A549 (cell line): Measurements from ENCODE around the gene CXCR2. TPM values are rescaled to one million over a fixed set of nuclear protein-coding genes. Genes with fewer than 3 reads are reported as not detected.

Experiments used
- ATAC-seq, 2 experiments: fragments of 200-7000 bp in 1 of 2; fragments of >200 bp in 1 of 2; cut with Nextera tagmentation in 1 of 2; cut with Tn5 transposase in 1 of 2; 3 replicates each; pipeline versions ENCODE4 v1.8.0 to v1.9.1; 2018 to 2020; ENCODE audit warnings: mild to moderate bottlenecking in 1 of 2, moderate library complexity in 1 of 2
- CTCF ChIA-PET: fragments of 300-600 bp; sonication (Branson Sonifier 250); formaldehyde crosslinking; extraction: SDS; loops from one replicate; lab custom pipeline; 2021; ENCODE audit warnings: antibody characterized with exemption, inconsistent platforms; lab: Yijun Ruan, JAX
- POLR2A ChIA-PET: fragments of 350-600 bp; formaldehyde crosslinking; extraction: SDS; loops from one replicate; lab custom pipeline; 2021; ENCODE audit warnings: antibody characterized with exemption, inconsistent platforms; lab: Yijun Ruan, JAX
- DNase-seq, 2 experiments: peaks; one replicate each; pipeline versions ENCODE4 v3.0.0 to v3.0.0-alpha.2; 2011 to 2016; ENCODE audit warnings: low read depth in 1 of 2, low spot score in 1 of 2
- FAIRE-seq: peaks from 2 replicates; lab custom pipeline; 2011; peaks lifted over from hg19 to GRCh38; lab: Jason Lieb, UNC
- H3K27ac ChIP-seq, 2 experiments: fragments of >200 bp; sonication (Bioruptor Twin); formaldehyde crosslinking; 3 replicates each; pipeline ENCODE4 v1.5.1; 2016 to 2017
- H3K4me1 ChIP-seq: fragments of >200 bp; sonication (Bioruptor Twin); formaldehyde crosslinking; 3 replicates; pipeline ENCODE4 v1.6.1; 2016
- H3K4me2 ChIP-seq: fragments of >200 bp; sonication (Bioruptor Twin); formaldehyde crosslinking; 3 replicates; pipeline ENCODE4 v1.6.1; 2016
- H3K4me3 ChIP-seq: fragments of >200 bp; sonication (Bioruptor Twin); formaldehyde crosslinking; 3 replicates; pipeline ENCODE4 v1.5.1; 2016
- H3K9me3 ChIP-seq: fragments of >200 bp; sonication (Bioruptor Twin); formaldehyde crosslinking; 3 replicates; pipeline ENCODE4 v1.6.1; 2016
- CEBPB ChIP-seq, 2 experiments: fragments of >200 bp in 1 of 2; sonication (Bioruptor Twin) in 1 of 2; formaldehyde crosslinking in 1 of 2; IDR thresholded peaks; 2 replicates each; pipeline ENCODE4 v1.6.1; 2012 to 2016
- EHF ChIP-seq: fragments of 250-450 bp; sonication (Bioruptor Pico); IDR thresholded peaks from 2 replicates; pipeline ENCODE4 v1.5.0; 2020; ENCODE audit warnings: mild to moderate bottlenecking
- EP300 ChIP-seq, 2 experiments: fragments of >200 bp; sonication (Bioruptor Twin); formaldehyde crosslinking; IDR thresholded peaks; 2 replicates in 1 of 2; 3 replicates in 1 of 2; pipeline ENCODE4 v1.6.1; 2016 to 2017
- FOSB ChIP-seq: fragments of 250-450 bp; sonication (Bioruptor Pico); IDR thresholded peaks from 2 replicates; pipeline ENCODE4 v1.5.0; 2020; ENCODE audit warnings: mild to moderate bottlenecking, moderate library complexity
- GATA3 ChIP-seq: IDR thresholded peaks from 2 replicates; pipeline ENCODE4 v1.6.1; 2012; ENCODE audit warnings: borderline replicate concordance
- HOXB5 ChIP-seq: fragments of 250-450 bp; sonication (Bioruptor Pico); IDR thresholded peaks from 2 replicates; pipeline ENCODE4 v1.5.0; 2020; ENCODE audit warnings: mild to moderate bottlenecking, moderate library complexity
- MYC ChIP-seq: IDR thresholded peaks from 2 replicates; pipeline ENCODE4 v1.6.1; 2012; ENCODE audit warnings: mild to moderate bottlenecking, inconsistent platforms, low read length, improper control_type of control experiment, borderline replicate concordance
- NR3C1 ChIP-seq: fragments of >200 bp; sonication (Bioruptor Twin); formaldehyde crosslinking; IDR thresholded peaks from 3 replicates; pipeline ENCODE4 v1.6.1; 2017
- PHF8 ChIP-seq: fragments of 200-600 bp; sonication (generic); IDR thresholded peaks from 2 replicates; pipeline ENCODE4 v1.6.1; 2016; ENCODE audit warnings: low read depth, mild to moderate bottlenecking, antibody characterized with exemption, moderate library complexity, borderline replicate concordance
- RARB ChIP-seq: fragments of 250-450 bp; sonication (Bioruptor Pico); IDR thresholded peaks from 2 replicates; pipeline ENCODE4 v1.8.0; 2021; ENCODE audit warnings: mild to moderate bottlenecking, moderate library complexity
- RCOR1 ChIP-seq: fragments of 150-350 bp; IDR thresholded peaks from 2 replicates; pipeline ENCODE4 v1.6.1; 2014; ENCODE audit warnings: antibody characterized with exemption, low read length, low read depth
- RNF2 ChIP-seq: fragments of 200-600 bp; sonication (generic); IDR thresholded peaks from 2 replicates; pipeline ENCODE4 v1.6.1; 2016; ENCODE audit warnings: low read depth, mild to moderate bottlenecking, antibody characterized with exemption, moderate library complexity, borderline replicate concordance
- SMC3 ChIP-seq: fragments of >200 bp; sonication (Bioruptor Twin); formaldehyde crosslinking; IDR thresholded peaks from 3 replicates; pipeline ENCODE4 v1.6.1; 2018; ENCODE audit warnings: inconsistent platforms
- SREBF2 ChIP-seq: fragments of 450-650 bp; IDR thresholded peaks from 2 replicates; pipeline ENCODE4 v1.6.1; 2014; ENCODE audit warnings: mild to moderate bottlenecking, moderate library complexity
- TP53 ChIP-seq: fragments of 250-450 bp; sonication (Bioruptor Pico); IDR thresholded peaks from 2 replicates; pipeline ENCODE4 v1.5.0; 2021; ENCODE audit warnings: mild to moderate bottlenecking, moderate library complexity
- ZC3H11A ChIP-seq: fragments of 450-650 bp; IDR thresholded peaks from 2 replicates; pipeline ENCODE4 v1.6.1; 2014; ENCODE audit warnings: antibody characterized with exemption, mild to moderate bottlenecking
- ZSCAN20 ChIP-seq: fragments of 250-450 bp; sonication (Bioruptor Pico); IDR thresholded peaks from 2 replicates; pipeline ENCODE4 v1.8.0; 2022; ENCODE audit warnings: mild to moderate bottlenecking, moderate library complexity
- WGBS: methylation state at CpG from one replicate; pipeline ENCODE4 v1.1.6; 2017; ENCODE audit errors: missing lambda C conversion rate; 5-methylcytosine and 5-hydroxymethylcytosine counted together
- polyA plus RNA-seq, 4 experiments: library from polyadenylated mRNA; depleted of rRNA in 3 of 4; stranded (reverse); fragments of >200 nt; fragmentation: RNase III in 1 of 4; extraction: RNeasy Plus Mini Kit Qiagen cat#74134 plus additional on column Dnase treatment in 1 of 4; gene quantifications; 2 replicates in 3 of 4; 3 replicates in 1 of 4; pipeline ENCODE4 v1.2.3, GENCODE V29; 2011 to 2017
- TF ChIP-seq, protein P1 (sequence below): fragments of >200 bp; sonication (Bioruptor Twin); formaldehyde crosslinking; IDR thresholded peaks from 3 replicates; pipeline ENCODE4 v1.5.1; 2016
- TF ChIP-seq, protein P2 (sequence below): fragments of >200 bp; sonication (Bioruptor Twin); formaldehyde crosslinking; IDR thresholded peaks from 2 replicates; pipeline ENCODE4 v1.6.1; 2016
- TF ChIP-seq, protein P3 (sequence below): fragments of 150-350 bp; IDR thresholded peaks from 2 replicates; pipeline ENCODE4 v1.6.1; 2014; ENCODE audit warnings: low read depth, mild to moderate bottlenecking, low read length
- TF ChIP-seq, protein P4 (sequence below): IDR thresholded peaks from 2 replicates; pipeline ENCODE4 v1.6.1; 2012; ENCODE audit warnings: low read depth, borderline replicate concordance
- TF ChIP-seq, protein P5 (sequence below): fragments of 200-600 bp; sonication (generic); IDR thresholded peaks from 2 replicates; pipeline ENCODE4 v1.6.1; 2016; ENCODE audit warnings: antibody characterized with exemption, mild to moderate bottlenecking, moderate library complexity
- TF ChIP-seq, protein P6 (sequence below): fragments of >200 bp; sonication (Bioruptor Twin); formaldehyde crosslinking; IDR thresholded peaks from 3 replicates; pipeline ENCODE4 v1.6.1; 2016
- TF ChIP-seq, protein P7 (sequence below): fragments of 250-450 bp; sonication (Bioruptor Pico); IDR thresholded peaks from 2 replicates; pipeline ENCODE4 v1.5.0; 2020; ENCODE audit warnings: low read depth, mild to moderate bottlenecking, moderate library complexity

The CXCR2 gene
- polyA plus RNA-seq, 2 of the 4 experiments (the other 2 are of a cell fraction) = 0.08 TPM; not detected in 1

DNA sequence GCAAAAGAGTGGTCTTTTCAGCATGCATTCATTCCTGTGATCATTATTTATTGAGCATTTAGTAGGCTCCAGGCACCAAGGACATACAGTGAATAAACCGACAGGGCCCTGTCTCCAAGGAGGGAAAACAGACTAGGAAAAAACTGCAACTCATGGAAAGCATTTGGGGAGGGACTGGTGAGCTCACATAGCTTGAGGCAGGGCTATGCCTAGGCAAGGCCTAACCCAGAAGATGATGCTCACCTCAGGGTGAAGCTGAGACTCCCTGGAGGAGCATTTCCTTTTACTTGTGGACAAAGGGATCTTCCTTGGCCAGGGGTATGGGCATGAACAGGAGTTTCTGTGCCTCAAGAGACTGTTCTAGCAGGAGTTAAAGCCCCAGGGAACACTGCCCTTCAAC, 37.0 kb downstream of the CXCR2 start (continued):
- TF ChIP-seq, protein P1, sequence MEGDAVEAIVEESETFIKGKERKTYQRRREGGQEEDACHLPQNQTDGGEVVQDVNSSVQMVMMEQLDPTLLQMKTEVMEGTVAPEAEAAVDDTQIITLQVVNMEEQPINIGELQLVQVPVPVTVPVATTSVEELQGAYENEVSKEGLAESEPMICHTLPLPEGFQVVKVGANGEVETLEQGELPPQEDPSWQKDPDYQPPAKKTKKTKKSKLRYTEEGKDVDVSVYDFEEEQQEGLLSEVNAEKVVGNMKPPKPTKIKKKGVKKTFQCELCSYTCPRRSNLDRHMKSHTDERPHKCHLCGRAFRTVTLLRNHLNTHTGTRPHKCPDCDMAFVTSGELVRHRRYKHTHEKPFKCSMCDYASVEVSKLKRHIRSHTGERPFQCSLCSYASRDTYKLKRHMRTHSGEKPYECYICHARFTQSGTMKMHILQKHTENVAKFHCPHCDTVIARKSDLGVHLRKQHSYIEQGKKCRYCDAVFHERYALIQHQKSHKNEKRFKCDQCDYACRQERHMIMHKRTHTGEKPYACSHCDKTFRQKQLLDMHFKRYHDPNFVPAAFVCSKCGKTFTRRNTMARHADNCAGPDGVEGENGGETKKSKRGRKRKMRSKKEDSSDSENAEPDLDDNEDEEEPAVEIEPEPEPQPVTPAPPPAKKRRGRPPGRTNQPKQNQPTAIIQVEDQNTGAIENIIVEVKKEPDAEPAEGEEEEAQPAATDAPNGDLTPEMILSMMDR = no peak
- TF ChIP-seq, protein P2, sequence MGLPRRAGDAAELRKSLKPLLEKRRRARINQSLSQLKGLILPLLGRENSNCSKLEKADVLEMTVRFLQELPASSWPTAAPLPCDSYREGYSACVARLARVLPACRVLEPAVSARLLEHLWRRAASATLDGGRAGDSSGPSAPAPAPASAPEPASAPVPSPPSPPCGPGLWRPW = no peak

DNA sequence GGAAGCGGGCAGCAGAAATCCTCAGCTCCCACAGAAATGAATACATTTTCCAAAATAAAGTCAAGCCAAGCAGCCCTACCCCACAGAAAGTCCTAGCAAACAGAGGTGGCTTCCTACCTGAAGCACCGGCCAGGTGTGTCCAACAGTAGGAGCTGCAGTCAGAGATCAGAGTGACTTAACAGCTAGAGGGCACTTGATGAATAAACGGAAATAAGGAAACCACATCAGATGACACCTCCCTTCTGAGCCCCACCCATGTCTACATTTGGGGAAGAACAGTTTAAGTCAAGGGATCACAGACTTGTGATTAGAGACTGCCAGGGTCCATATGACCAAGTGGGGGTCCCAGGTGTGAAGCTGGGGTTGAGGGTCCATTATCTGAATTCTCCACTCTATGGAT, 41.0 kb downstream of the CXCR2 start, which contains the start of gene CXCR1:
Gene CXCR1 (minus strand): TSS at position 172 of the 400 bp plus-strand sequence. CDS start 1,751 bp downstream, outside the sequence.
- CTCF ChIA-PET = interaction anchor here (1.2 to 1.5 kb wide), 2 partner anchors 19 to 24 kb away, joined by 4 read pairs; no protein-coding TSS in a partner anchor
- Histone ChIP-seq H3K27ac (no peak within 1 kb of the TSS), H3K9me3 (no peaks in the 10 kb centered on the region), H3K4me3 (no peak within 1 kb of the TSS), H3K4me2 (no peak within 1 kb of the TSS), H3K4me1 (peaks cover 9% of the 10 kb centered on the region; the same call in 1 of the 3 replicates)
- TF ChIP-seq RARB (CRISPR knock-in tag) (no peak), RCOR1 (no peak), FOSB (CRISPR knock-in tag) (no peak), SREBF2 (no peak), HOXB5 (CRISPR knock-in tag) (no peak), PHF8 (no peak)
- 38% methylated on average over 3 of the region's 3 CpGs for WGBS
- POLR2A ChIA-PET = no interaction called here
- no peak for FAIRE-seq
- ATAC-seq = no peak
- DNase-seq = no peak

DNA sequence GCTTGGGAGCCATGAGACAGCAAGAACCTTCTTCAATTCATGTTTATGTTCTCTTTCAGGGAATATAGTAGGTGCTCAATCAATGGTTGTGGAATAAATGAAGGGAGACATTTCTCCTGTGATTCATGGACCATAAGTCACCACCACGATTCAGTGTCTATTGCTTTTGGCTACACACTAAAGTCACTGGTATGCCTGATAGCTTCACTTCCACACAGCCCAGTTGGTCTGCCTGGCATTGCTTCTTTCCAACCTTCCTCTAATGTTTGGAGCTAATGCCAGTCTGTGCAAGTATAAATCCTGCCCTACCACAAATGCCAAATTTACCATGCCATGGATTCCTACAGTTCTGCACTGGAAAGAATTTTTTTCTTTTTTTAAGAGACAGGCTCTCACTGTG, 42.2 kb downstream of the CXCR2 start:
- POLR2A ChIA-PET = no interaction called here
- H3K4me3 ChIP-seq = no peak overlapping the region
- TF ChIP-seq MYC = no peak
- no peak for TF ChIP-seq NR3C1
- TF ChIP-seq SMC3 = no peak
- TF ChIP-seq, protein P3, sequence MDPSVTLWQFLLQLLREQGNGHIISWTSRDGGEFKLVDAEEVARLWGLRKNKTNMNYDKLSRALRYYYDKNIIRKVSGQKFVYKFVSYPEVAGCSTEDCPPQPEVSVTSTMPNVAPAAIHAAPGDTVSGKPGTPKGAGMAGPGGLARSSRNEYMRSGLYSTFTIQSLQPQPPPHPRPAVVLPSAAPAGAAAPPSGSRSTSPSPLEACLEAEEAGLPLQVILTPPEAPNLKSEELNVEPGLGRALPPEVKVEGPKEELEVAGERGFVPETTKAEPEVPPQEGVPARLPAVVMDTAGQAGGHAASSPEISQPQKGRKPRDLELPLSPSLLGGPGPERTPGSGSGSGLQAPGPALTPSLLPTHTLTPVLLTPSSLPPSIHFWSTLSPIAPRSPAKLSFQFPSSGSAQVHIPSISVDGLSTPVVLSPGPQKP = no peak
- no peak for TF ChIP-seq ZSCAN20 (CRISPR knock-in tag)
- TF ChIP-seq, protein P4, sequence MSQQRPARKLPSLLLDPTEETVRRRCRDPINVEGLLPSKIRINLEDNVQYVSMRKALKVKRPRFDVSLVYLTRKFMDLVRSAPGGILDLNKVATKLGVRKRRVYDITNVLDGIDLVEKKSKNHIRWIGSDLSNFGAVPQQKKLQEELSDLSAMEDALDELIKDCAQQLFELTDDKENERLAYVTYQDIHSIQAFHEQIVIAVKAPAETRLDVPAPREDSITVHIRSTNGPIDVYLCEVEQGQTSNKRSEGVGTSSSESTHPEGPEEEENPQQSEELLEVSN = no peak
- TF ChIP-seq GATA3 = no peak
- TF ChIP-seq, protein P5, sequence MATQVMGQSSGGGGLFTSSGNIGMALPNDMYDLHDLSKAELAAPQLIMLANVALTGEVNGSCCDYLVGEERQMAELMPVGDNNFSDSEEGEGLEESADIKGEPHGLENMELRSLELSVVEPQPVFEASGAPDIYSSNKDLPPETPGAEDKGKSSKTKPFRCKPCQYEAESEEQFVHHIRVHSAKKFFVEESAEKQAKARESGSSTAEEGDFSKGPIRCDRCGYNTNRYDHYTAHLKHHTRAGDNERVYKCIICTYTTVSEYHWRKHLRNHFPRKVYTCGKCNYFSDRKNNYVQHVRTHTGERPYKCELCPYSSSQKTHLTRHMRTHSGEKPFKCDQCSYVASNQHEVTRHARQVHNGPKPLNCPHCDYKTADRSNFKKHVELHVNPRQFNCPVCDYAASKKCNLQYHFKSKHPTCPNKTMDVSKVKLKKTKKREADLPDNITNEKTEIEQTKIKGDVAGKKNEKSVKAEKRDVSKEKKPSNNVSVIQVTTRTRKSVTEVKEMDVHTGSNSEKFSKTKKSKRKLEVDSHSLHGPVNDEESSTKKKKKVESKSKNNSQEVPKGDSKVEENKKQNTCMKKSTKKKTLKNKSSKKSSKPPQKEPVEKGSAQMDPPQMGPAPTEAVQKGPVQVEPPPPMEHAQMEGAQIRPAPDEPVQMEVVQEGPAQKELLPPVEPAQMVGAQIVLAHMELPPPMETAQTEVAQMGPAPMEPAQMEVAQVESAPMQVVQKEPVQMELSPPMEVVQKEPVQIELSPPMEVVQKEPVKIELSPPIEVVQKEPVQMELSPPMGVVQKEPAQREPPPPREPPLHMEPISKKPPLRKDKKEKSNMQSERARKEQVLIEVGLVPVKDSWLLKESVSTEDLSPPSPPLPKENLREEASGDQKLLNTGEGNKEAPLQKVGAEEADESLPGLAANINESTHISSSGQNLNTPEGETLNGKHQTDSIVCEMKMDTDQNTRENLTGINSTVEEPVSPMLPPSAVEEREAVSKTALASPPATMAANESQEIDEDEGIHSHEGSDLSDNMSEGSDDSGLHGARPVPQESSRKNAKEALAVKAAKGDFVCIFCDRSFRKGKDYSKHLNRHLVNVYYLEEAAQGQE = no peak
- TF ChIP-seq RCOR1 = no peak
- TF ChIP-seq EP300 (IDR thresholded peaks at IDR 0.05) = no peak
- TF ChIP-seq CEBPB (IDR thresholded peaks at IDR 0.05) = no peak
- TF ChIP-seq, protein P6, sequence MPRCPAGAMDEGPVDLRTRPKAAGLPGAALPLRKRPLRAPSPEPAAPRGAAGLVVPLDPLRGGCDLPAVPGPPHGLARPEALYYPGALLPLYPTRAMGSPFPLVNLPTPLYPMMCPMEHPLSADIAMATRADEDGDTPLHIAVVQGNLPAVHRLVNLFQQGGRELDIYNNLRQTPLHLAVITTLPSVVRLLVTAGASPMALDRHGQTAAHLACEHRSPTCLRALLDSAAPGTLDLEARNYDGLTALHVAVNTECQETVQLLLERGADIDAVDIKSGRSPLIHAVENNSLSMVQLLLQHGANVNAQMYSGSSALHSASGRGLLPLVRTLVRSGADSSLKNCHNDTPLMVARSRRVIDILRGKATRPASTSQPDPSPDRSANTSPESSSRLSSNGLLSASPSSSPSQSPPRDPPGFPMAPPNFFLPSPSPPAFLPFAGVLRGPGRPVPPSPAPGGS = no peak
- TF ChIP-seq EHF (CRISPR knock-in tag) = no peak
- no peak for TF ChIP-seq ZC3H11A
- no peak for TF ChIP-seq TP53 (CRISPR knock-in tag)
- no peak for TF ChIP-seq RNF2
- TF ChIP-seq, protein P7, sequence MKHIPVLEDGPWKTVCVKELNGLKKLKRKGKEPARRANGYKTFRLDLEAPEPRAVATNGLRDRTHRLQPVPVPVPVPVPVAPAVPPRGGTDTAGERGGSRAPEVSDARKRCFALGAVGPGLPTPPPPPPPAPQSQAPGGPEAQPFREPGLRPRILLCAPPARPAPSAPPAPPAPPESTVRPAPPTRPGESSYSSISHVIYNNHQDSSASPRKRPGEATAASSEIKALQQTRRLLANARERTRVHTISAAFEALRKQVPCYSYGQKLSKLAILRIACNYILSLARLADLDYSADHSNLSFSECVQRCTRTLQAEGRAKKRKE = no peak
- CTCF ChIA-PET = interaction anchor here (1.4 kb wide), 1 partner anchor 14 kb away, joined by 5 read pairs; no protein-coding TSS in a partner anchor
- peaks cover 9% of the 10 kb centered on the region; the same call in 1 of the 3 replicates for H3K4me1 ChIP-seq
- no peaks in the 10 kb centered on the region for H3K9me3 ChIP-seq
- 3% methylated on average over 1 of the region's 1 CpG for WGBS
- FAIRE-seq = no peak
- no peak overlapping the region for H3K27ac ChIP-seq
- ATAC-seq = no peak
- no peak for DNase-seq
- H3K4me2 ChIP-seq = no peak overlapping the region
